PC-3 (cell line): ENCODE data around the gene CHKA. TPM values are rescaled to one million over a fixed set of nuclear protein-coding genes. Genes with fewer than 3 reads are reported as not detected.

Source experiments
- ATAC-seq: fragments of 200-7000 bp; cut with Tn5 transposase; 2 replicates; pipeline ENCODE4 v1.9.1; 2020; ENCODE audit warnings: mild to moderate bottlenecking, moderate library complexity
- BruUV-seq: library from RNA; stranded (reverse); fragments of 400-500 nt; replicated peaks from 2 replicates; lab custom pipeline; 2021; lab: Mats Ljungman, UMichigan
- CTCF ChIA-PET: fragments of 300-600 bp; sonication (Branson Sonifier 250); formaldehyde crosslinking; loops from one replicate; lab custom pipeline; 2022; ENCODE audit warnings: antibody characterized with exemption; lab: Charles Lee
- POLR2A ChIA-PET: fragments of 300-600 bp; sonication (Branson Sonifier 250); formaldehyde crosslinking; loops from one replicate; lab custom pipeline; 2022; ENCODE audit warnings: antibody characterized with exemption; ENCODE audit not compliant: unreplicated experiment; lab: Charles Lee
- DNase-seq: peaks from one replicate; pipeline ENCODE4 v3.0.0-alpha.2; 2015
- H2AFZ ChIP-seq: fragments of 300-600 bp; sonication (generic); 2 replicates; pipeline ENCODE4 v1.6.0; 2016; ENCODE audit warnings: antibody characterized with exemption, low read length
- H3F3A ChIP-seq: fragments of 300-600 bp; sonication (generic); one replicate; pipeline ENCODE4 v1.6.0; 2017; ENCODE audit warnings: antibody characterized with exemption, low read length, control low read depth, mild to moderate bottlenecking; ENCODE audit not compliant: unreplicated experiment
- H3K27ac ChIP-seq: fragments of 300-600 bp; sonication (generic); 2 replicates; pipeline ENCODE4 v1.5.1; 2016; ENCODE audit warnings: mild to moderate bottlenecking, low read length
- H3K27me3 ChIP-seq: fragments of 300-600 bp; sonication (generic); 2 replicates; pipeline ENCODE4 v1.6.1; 2016; ENCODE audit warnings: low read length, mixed read lengths
- H3K36me3 ChIP-seq: fragments of 300-600 bp; sonication (generic); 2 replicates; pipeline ENCODE4 v1.6.1; 2016; ENCODE audit warnings: low read depth, mixed run types, low read length, mixed read lengths
- H3K4me1 ChIP-seq: fragments of 300-600 bp; sonication (generic); 2 replicates; pipeline ENCODE4 v1.5.1; 2016; ENCODE audit warnings: low read length; ENCODE audit not compliant: insufficient read depth
- H3K4me2 ChIP-seq: fragments of 300-600 bp; sonication (generic); 2 replicates; pipeline ENCODE4 v1.6.0; 2016; ENCODE audit warnings: low read length
- H3K4me3 ChIP-seq: fragments of 300-600 bp; sonication (generic); 2 replicates; pipeline ENCODE4 v1.5.1; 2016; ENCODE audit warnings: mild to moderate bottlenecking, low read length, mixed read lengths
- H3K79me2 ChIP-seq: fragments of 300-600 bp; sonication (generic); 2 replicates; pipeline ENCODE4 v1.6.1; 2017; ENCODE audit warnings: low read length, mixed read lengths
- H3K9ac ChIP-seq: fragments of 300-600 bp; sonication (generic); 2 replicates; pipeline ENCODE4 v1.6.0; 2016; ENCODE audit warnings: mild to moderate bottlenecking, low read length
- H3K9me2 ChIP-seq: fragments of 300-600 bp; sonication (generic); replicated peaks from 2 replicates; pipeline ENCODE4 v1.6.1; 2016; ENCODE audit warnings: mixed run types, low read length, mixed read lengths
- H3K9me3 ChIP-seq: fragments of 300-600 bp; sonication (generic); 2 replicates; pipeline ENCODE4 v1.6.1; 2016; ENCODE audit warnings: low read length, mixed read lengths
- H4K20me1 ChIP-seq: fragments of 300-600 bp; sonication (generic); 2 replicates; pipeline ENCODE4 v1.6.1; 2016; ENCODE audit warnings: low read length, mixed read lengths
- EZH2 ChIP-seq: fragments of 300-600 bp; sonication (generic); IDR thresholded peaks from one replicate; pipeline ENCODE4 v1.6.1; 2017; ENCODE audit warnings: antibody characterized with exemption, mild to moderate bottlenecking, low read length; ENCODE audit not compliant: unreplicated experiment
- EZH2phosphoT487 ChIP-seq: fragments of 300-600 bp; sonication (generic); IDR thresholded peaks from 2 replicates; pipeline ENCODE4 v1.6.1; 2018; ENCODE audit warnings: mild to moderate bottlenecking, antibody characterized with exemption, low read length, borderline replicate concordance
- intact Hi-C: fragments of 100-400 bp; cut with micrococcal nuclease; formaldehyde crosslinking; loops from 2 replicates; pipeline ENCODE4 v1.9.0; 2023
- total RNA-seq: library from RNA; depleted of rRNA; stranded (reverse); fragments of >200 nt; gene quantifications from 2 replicates; pipeline ENCODE4 v1.2.3, GENCODE V29; 2014
- TF ChIP-seq, protein P1 (sequence below): fragments of 300-600 bp; sonication (generic); conservative IDR thresholded peaks from 2 replicates; pipeline ENCODE4 v1.5.1; 2017; ENCODE audit warnings: antibody characterized with exemption, low read depth, mild to moderate bottlenecking, low read length

Gene CHKA
- total RNA-seq, 1 experiment from 2014 or later: 57.5 TPM

- TF ChIP-seq, protein P1, sequence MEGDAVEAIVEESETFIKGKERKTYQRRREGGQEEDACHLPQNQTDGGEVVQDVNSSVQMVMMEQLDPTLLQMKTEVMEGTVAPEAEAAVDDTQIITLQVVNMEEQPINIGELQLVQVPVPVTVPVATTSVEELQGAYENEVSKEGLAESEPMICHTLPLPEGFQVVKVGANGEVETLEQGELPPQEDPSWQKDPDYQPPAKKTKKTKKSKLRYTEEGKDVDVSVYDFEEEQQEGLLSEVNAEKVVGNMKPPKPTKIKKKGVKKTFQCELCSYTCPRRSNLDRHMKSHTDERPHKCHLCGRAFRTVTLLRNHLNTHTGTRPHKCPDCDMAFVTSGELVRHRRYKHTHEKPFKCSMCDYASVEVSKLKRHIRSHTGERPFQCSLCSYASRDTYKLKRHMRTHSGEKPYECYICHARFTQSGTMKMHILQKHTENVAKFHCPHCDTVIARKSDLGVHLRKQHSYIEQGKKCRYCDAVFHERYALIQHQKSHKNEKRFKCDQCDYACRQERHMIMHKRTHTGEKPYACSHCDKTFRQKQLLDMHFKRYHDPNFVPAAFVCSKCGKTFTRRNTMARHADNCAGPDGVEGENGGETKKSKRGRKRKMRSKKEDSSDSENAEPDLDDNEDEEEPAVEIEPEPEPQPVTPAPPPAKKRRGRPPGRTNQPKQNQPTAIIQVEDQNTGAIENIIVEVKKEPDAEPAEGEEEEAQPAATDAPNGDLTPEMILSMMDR: no peak
- TF ChIP-seq EZH2phosphoT487 (no peak), EZH2 (no peak)
- CTCF ChIA-PET: no interaction called here
- H3K79me2 ChIP-seq: peaks cover 56% of the 10 kb centered on the region
- H2AFZ ChIP-seq: no peak overlapping the region
- POLR2A ChIA-PET: no interaction called here
- intact Hi-C loops: loop anchor here (5.0 kb wide), 1 partner anchor 86 kb away; the partner anchor contains the start of gene CHKA
- H4K20me1 ChIP-seq: no peaks in the 10 kb centered on the region
- H3K36me3 ChIP-seq: peaks cover 11% of the 10 kb centered on the region
- H3K4me1 ChIP-seq: peaks cover 33% of the 10 kb centered on the region
- no peak overlapping the region for H3K27ac ChIP-seq
- no peak overlapping the region for H3K4me3 ChIP-seq
- H3K9me3 ChIP-seq: no peaks in the 10 kb centered on the region
- H3K9ac ChIP-seq: no peak overlapping the region
- BruUV-seq: no TSS peak
- H3K4me2 ChIP-seq: no peak overlapping the region
- DNase-seq (no peak), ATAC-seq (no peak)
- no peaks in the 10 kb centered on the region for H3K27me3 ChIP-seq
- H3K9me2 ChIP-seq: no peaks in the 10 kb centered on the region
- no peaks in the 10 kb centered on the region for H3F3A ChIP-seq
Measured at GRCh38 chr11:68036717-68037239, 84.4 kb downstream of the CHKA start.

DNA sequence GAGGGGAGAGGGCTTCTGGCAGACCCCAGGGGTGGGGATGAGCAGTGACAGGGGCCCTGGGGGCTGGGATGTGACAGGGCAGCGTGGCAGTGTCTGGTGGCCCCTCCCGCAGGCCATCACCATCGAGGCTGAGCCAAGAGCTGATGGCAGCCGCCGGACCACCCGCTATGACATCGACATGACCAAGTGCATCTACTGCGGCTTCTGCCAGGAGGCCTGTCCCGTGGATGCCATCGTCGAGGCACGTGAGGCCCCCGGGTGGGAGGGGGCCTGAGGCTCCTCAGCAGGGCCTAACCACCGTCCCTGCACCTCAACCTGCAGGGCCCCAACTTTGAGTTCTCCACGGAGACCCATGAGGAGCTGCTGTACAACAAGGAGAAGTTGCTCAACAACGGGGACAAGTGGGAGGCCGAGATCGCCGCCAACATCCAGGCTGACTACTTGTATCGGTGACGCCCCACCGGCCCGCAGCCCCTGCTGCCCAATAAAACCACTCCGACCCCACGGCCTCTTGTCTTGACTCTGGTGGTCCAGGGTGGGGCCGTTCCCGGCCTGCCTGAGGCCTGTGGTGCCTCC lies 85.0 kb downstream of the CHKA start:
- no peak for TF ChIP-seq EZH2
- TF ChIP-seq, protein P1: no peak
- no peak for TF ChIP-seq EZH2phosphoT487
- Histone ChIP-seq H3K36me3 (peaks cover 11% of the 10 kb centered on the region), H3F3A (no peaks in the 10 kb centered on the region), H3K4me1 (peaks cover 39% of the 10 kb centered on the region), H4K20me1 (no peaks in the 10 kb centered on the region), H3K27ac (no peak overlapping the region), H3K9ac (no peak overlapping the region), H3K9me2 (no peaks in the 10 kb centered on the region), H3K27me3 (no peaks in the 10 kb centered on the region), H2AFZ (no peak overlapping the region), H3K4me3 (no peak overlapping the region), H3K4me2 (no peak overlapping the region), H3K79me2 (peaks cover 56% of the 10 kb centered on the region), H3K9me3 (no peaks in the 10 kb centered on the region)
- CTCF ChIA-PET: no interaction called here
- intact Hi-C loops: loop anchor here (5.0 kb wide), 1 partner anchor 86 kb away; the partner anchor contains the start of gene CHKA
- POLR2A ChIA-PET: no interaction called here
- BruUV-seq: no TSS peak
- no peak for ATAC-seq
- no peak for DNase-seq

DNA sequence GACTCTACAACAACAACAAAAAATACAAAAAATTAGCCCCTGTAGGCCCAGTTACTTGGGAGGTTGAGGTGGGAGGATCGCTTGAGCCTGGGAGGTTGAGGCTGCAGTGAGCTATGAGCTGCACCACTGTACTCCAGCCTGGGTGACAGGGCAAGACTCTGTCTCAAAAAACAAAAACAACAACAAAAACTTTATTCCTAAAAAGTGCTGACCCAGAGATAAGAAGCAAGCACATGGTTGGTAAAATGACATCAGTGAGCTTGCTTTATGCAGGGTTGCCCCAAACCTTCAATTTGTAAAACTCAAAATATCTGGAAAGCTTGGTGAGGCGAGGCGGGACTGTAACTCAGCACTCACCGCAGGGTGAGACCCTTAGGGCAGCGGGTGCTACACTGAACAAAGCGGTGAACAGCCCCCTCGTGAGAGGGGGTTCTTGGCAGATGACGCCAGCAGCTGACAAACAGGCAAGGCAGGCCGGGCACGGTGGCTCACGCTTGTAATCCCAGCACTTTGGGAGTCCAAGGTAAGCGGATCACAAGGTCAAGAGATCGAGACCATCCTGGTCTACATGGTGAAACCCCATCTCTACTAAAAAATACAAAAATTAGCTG lies 85.8 kb downstream of the CHKA start:
- POLR2A ChIA-PET: no interaction called here
- H3K9ac ChIP-seq: no peak overlapping the region
- H4K20me1 ChIP-seq: no peaks in the 10 kb centered on the region
- peaks cover 11% of the 10 kb centered on the region for H3K36me3 ChIP-seq
- H3F3A ChIP-seq: no peaks in the 10 kb centered on the region
- TF ChIP-seq EZH2phosphoT487: no peak
- TF ChIP-seq, protein P1: no peak
- TF ChIP-seq EZH2: no peak
- peaks cover 35% of the 10 kb centered on the region for H3K4me1 ChIP-seq
- H3K4me3 ChIP-seq: no peak overlapping the region
- H3K27me3 ChIP-seq: no peaks in the 10 kb centered on the region
- DNase-seq (no peak), ATAC-seq (no peak)
- no peaks in the 10 kb centered on the region for H3K9me2 ChIP-seq
- H3K4me2 ChIP-seq: no peak overlapping the region
- no TSS peak for BruUV-seq
- CTCF ChIA-PET: no interaction called here
- no peaks in the 10 kb centered on the region for H3K9me3 ChIP-seq
- peaks cover 54% of the 10 kb centered on the region for H3K79me2 ChIP-seq
- H3K27ac ChIP-seq: no peak overlapping the region
- H2AFZ ChIP-seq: no peak overlapping the region
- intact Hi-C loops: loop anchor here (5.0 kb wide), 1 partner anchor 87 kb away; the partner anchor contains the start of gene CHKA
